Gastrocnemius medialis (tissue), 4 donors: ENCODE data around the gene MYO1E. TPM values are rescaled to one million over a fixed set of nuclear protein-coding genes. Genes with fewer than 3 reads are reported as not detected.

Experiments
- ATAC-seq, 2 donors: fragments of 150-250 bp; one replicate each; pipeline ENCODE4 v1.9.1; 2016
- DNase-seq, 2 donors: peaks; one replicate each; pipeline ENCODE4 v3.0.0-alpha.2; 2019
- H3K27ac ChIP-seq, 4 donors: fragments of 200-600 bp; sonication (generic); 1 replicate in 1 of 4; 2 replicates in 3 of 4; pipeline ENCODE4 v1.5.1; 2016 to 2018; ENCODE audit warnings: mild to moderate bottlenecking in 2 of 4, moderate library complexity in 1 of 4
- H3K27me3 ChIP-seq, 3 donors: fragments of 200-600 bp; sonication (generic) in 2 of 3; 1 replicate in 1 of 3; 2 replicates in 2 of 3; pipeline versions ENCODE4 v1.5.1 to v1.6.0; 2016 to 2019; ENCODE audit warnings: mild to moderate bottlenecking in 1 of 3, moderate library complexity in 1 of 3
- H3K36me3 ChIP-seq, 2 donors: fragments of 200-600 bp; sonication (generic) in 1 of 2; one replicate each; pipeline ENCODE4 v1.5.1; 2017 to 2018
- H3K4me1 ChIP-seq, 2 donors: fragments of 200-600 bp; sonication (generic) in 1 of 2; one replicate each; pipeline ENCODE4 v1.5.1; 2016 to 2017; ENCODE audit warnings: mild to moderate bottlenecking in 2 of 2
- H3K4me3 ChIP-seq, 4 donors: fragments of 200-600 bp; sonication (generic) in 3 of 4; 1 replicate in 1 of 4; 2 replicates in 3 of 4; pipeline ENCODE4 v1.5.1; 2016 to 2019; ENCODE audit warnings: mild to moderate bottlenecking in 2 of 4
- H3K9me3 ChIP-seq, 3 donors: fragments of 200-600 bp; sonication (generic) in 2 of 3; 1 replicate in 1 of 3; 2 replicates in 2 of 3; pipeline ENCODE4 v1.5.1; 2016 to 2019
- POLR2A ChIP-seq, 2 donors: fragments of 450-650 bp; IDR thresholded peaks; one replicate each; pipeline ENCODE4 v1.6.1; 2017; ENCODE audit warnings: antibody characterized with exemption in 2 of 2, mild to moderate bottlenecking in 2 of 2, moderate library complexity in 2 of 2
- in situ Hi-C, 4 donors: fragments of 200-750 bp; cut with MboI; loops; one replicate each; pipeline versions ENCODE4 v1.15.0 to v1.8.0; 2017; ENCODE audit warnings: low sequenced_read_pairs in 4 of 4
- intact Hi-C: fragments of 100-400 bp; cut with DNase I; formaldehyde crosslinking; loops from one replicate; pipeline ENCODE4 v1.15.1; 2023; ENCODE audit warnings: low total_unique reads
- total RNA-seq, 4 donors: library from RNA; depleted of rRNA; stranded (reverse); fragments of >200 nt; gene quantifications; one replicate each; pipeline versions ENCODE4 v1.1.0 to v1.2.3, GENCODE V29; 2016
- TF ChIP-seq, protein P1 (sequence below), 5 experiments: fragments of 450-650 bp in 3 of 5; fragments of 200-600 bp in 2 of 5; sonication (generic) in 2 of 5; IDR thresholded peaks in 4 of 5; conservative IDR thresholded peaks in 1 of 5; 1 replicate in 4 of 5; 2 replicates in 1 of 5; pipeline ENCODE4 v1.5.1; 2016 to 2019; ENCODE audit warnings: antibody characterized with exemption in 5 of 5, mild to moderate bottlenecking in 3 of 5, moderate library complexity in 3 of 5

Gene MYO1E
- total RNA-seq, 4 donors from 2014 or later, result 12.8 to 39.6 (median 30.7) TPM

DNA sequence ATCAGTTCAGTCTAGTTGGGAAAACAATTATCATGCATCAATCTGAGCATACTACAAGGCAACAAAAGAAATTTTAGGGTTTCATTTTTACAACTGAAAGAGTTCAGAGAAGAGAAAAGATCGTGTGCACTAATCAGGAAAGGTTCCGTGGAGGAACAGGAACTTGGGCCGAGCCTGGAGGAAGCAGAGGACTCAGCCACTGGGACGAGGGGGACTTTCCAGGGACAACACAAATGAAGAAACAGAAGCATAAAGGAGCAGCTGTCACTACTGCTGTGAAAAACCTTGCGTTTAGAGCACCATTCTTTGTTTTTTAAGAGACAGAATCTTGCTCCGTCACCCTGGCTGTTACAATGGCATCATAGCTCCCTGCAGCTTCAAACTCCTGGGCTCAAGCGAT lies 60.5 kb downstream of the MYO1E start:
- H3K27me3 ChIP-seq, result no peaks in the 10 kb centered on the region
- TF ChIP-seq POLR2A (IDR thresholded peaks at IDR 0.05), result no peak
- TF ChIP-seq, protein P1, sequence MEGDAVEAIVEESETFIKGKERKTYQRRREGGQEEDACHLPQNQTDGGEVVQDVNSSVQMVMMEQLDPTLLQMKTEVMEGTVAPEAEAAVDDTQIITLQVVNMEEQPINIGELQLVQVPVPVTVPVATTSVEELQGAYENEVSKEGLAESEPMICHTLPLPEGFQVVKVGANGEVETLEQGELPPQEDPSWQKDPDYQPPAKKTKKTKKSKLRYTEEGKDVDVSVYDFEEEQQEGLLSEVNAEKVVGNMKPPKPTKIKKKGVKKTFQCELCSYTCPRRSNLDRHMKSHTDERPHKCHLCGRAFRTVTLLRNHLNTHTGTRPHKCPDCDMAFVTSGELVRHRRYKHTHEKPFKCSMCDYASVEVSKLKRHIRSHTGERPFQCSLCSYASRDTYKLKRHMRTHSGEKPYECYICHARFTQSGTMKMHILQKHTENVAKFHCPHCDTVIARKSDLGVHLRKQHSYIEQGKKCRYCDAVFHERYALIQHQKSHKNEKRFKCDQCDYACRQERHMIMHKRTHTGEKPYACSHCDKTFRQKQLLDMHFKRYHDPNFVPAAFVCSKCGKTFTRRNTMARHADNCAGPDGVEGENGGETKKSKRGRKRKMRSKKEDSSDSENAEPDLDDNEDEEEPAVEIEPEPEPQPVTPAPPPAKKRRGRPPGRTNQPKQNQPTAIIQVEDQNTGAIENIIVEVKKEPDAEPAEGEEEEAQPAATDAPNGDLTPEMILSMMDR (IDR thresholded peaks at IDR 0.05 in 4 of 5, conservative IDR thresholded peaks at IDR 0.05 in 1 of 5), result no peak
- in situ Hi-C loops (no loop called here), intact Hi-C loops (loop anchor here (5.0 kb wide), 1 partner anchor 40 kb away; no protein-coding TSS in a partner anchor)
- peak overlapping the region in 1 of 4 donors; percentile 17 for H3K27ac ChIP-seq
- peaks cover 23 to 41% of the 10 kb centered on the region in 2 donors for H3K4me1 ChIP-seq
- DNase-seq (no peak), ATAC-seq (no peak)
- H3K9me3 ChIP-seq, result no peaks in the 10 kb centered on the region
- H3K4me3 ChIP-seq, result no peak overlapping the region
- no peaks in the 10 kb centered on the region for H3K36me3 ChIP-seq

DNA sequence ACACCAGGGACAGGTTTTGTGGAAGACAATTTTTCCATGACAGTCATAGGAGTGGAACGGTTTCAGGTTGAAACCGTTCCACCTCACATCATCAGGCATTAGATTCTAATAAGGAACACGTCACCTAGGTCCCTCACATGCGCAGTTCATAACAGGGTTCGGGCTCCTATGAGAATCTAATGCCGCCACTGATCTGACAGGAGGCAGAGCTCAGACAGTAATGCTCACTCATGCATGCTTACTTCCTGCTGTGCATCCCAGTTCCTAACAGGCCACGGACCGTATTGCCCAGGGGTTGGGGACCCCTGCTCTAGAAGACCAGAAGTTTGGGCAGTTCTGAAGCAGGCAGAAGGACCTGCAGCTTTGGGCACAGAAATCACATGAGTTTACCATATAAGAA lies 61.5 kb downstream of the MYO1E start:
- peaks cover 20 to 41% of the 10 kb centered on the region in 2 donors for H3K4me1 ChIP-seq
- intact Hi-C loops, result loop anchor here (5.0 kb wide), 1 partner anchor 41 kb away; no protein-coding TSS in a partner anchor

DNA sequence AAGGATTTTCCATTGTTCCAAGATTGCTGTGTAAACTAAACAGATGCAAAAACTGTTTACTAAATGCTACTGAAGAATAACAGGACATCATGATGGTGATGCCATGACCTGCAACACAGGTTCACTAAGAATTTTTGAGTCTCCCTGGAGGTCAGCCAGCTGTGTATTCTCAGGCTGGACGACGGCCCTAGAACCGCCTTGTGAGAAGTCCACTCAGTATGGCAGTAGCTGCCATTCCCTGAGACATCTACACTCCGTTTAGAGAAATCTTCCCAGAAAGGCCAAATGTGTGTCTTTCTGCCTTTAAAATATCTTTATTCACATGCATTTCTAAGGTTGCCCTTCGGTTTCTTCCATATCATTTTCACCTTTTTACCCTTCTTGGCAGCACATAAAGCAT lies 63.3 kb downstream of the MYO1E start:
- no peaks in the 10 kb centered on the region for H3K9me3 ChIP-seq
- DNase-seq, result no peak
- intact Hi-C loops (no loop called here), in situ Hi-C loops (no loop called here)
- no peaks in the 10 kb centered on the region for H3K27me3 ChIP-seq
- peaks cover 14 to 30% of the 10 kb centered on the region in 2 donors for H3K4me1 ChIP-seq
- no peak for ATAC-seq
- no peaks in the 10 kb centered on the region for H3K36me3 ChIP-seq
- no peak for TF ChIP-seq POLR2A (IDR thresholded peaks at IDR 0.05)
- TF ChIP-seq, protein P1 (IDR thresholded peaks at IDR 0.05 in 4 of 5, conservative IDR thresholded peaks at IDR 0.05 in 1 of 5), result no peak
- H3K27ac ChIP-seq, result no peak overlapping the region
- H3K4me3 ChIP-seq, result no peak overlapping the region

More for the DNA sequence above, 61.5 kb downstream of the MYO1E start:
- Histone ChIP-seq H3K36me3 (no peaks in the 10 kb centered on the region), H3K9me3 (no peaks in the 10 kb centered on the region), H3K27ac (no peak overlapping the region), H3K4me3 (no peak overlapping the region), H3K27me3 (no peaks in the 10 kb centered on the region)
- in situ Hi-C loops, result no loop called here
- no peak for DNase-seq
- no peak for ATAC-seq
- TF ChIP-seq, protein P1 (IDR thresholded peaks at IDR 0.05 in 4 of 5, conservative IDR thresholded peaks at IDR 0.05 in 1 of 5), result no peak
- no peak for TF ChIP-seq POLR2A (IDR thresholded peaks at IDR 0.05)

DNA sequence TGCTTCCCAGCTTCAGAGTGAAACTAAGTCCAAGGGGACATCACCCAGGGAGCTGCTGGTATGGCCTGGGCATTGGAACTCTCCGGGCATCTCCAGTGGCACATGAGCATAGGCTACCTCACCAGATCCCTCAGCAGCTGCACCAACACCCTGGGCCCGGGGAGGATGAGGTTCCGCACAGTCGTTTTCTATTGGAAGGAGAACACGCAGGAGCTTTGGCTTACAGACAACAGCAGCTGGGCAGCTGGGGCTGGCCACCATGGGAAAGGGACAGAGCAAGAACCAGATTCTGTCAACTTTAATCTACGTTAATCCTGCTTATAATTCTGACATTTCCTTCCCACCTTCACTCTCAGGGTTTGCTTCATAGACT lies 65.5 kb downstream of the MYO1E start:
- peak in 1 of 2 donors; percentile 19 for DNase-seq
- H3K36me3 ChIP-seq, result no peaks in the 10 kb centered on the region
- H3K27me3 ChIP-seq, result no peaks in the 10 kb centered on the region
- no peaks in the 10 kb centered on the region for H3K9me3 ChIP-seq
- H3K27ac ChIP-seq, result peak overlapping the region in 1 of 4 donors; percentile 4
- no peak overlapping the region for H3K4me3 ChIP-seq
- peaks cover 0 to 14% of the 10 kb centered on the region in 2 donors for H3K4me1 ChIP-seq
- intact Hi-C loops (no loop called here), in situ Hi-C loops (no loop called here)
- ATAC-seq, result peak; percentile 41 to 46
- TF ChIP-seq POLR2A (IDR thresholded peaks at IDR 0.05), result no peak
- TF ChIP-seq, protein P1 (IDR thresholded peaks at IDR 0.05 in 4 of 5, conservative IDR thresholded peaks at IDR 0.05 in 1 of 5), result no peak
